ENCODE data around the gene JAZF1. TPM values are rescaled to one million over a fixed set of nuclear protein-coding genes. Genes with fewer than 3 reads are reported as not detected.

Gene JAZF1
- total RNA-seq, 4 donors from 2014 or later: 1.6 to 8.6 (median 5.3) TPM

DNA sequence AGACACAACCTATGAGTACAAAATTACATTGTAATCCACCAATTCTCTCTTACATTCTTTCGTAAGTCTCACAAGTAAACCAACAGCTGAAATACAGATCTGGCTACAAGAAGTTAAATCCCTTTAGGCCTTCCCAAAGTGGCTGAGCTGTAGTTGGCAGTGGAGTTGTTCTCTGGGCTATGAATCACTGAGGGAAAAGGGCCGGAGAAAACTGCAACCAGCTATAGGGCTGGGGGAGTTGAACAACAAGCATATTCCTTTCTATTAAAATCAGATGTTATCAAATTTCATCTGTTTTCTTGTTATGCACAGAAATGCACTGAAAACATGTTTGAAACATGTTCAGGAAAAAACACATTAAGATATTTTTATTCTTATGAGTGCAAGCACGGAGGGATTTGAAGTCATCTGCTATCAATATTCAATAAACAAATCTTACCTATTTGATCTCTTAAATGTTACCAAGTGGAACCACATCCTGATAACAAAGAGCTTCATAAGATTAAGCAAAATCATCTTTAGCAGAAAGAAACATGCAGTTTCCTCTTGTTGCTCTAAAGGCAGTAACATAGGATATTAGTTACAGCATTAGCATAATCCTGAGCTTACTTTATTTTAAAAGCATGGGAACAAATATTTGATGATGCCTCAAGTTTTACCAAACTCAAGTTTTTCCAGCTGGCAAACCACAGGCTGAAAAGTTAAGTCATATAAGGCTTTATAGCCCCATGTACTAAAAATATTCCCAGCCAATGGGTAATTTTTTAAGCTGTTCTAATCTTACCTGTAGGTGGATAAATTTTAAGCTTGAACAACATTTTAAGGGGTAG is 227.9 kb downstream of the JAZF1 start:
- peak in 1 of 2 donors; percentile 58 for ATAC-seq
- no peaks in the 10 kb centered on the region for H3K27me3 ChIP-seq
- no peak for TF ChIP-seq POLR2A (IDR thresholded peaks at IDR 0.05)
- TF ChIP-seq CTCF (IDR thresholded peaks at IDR 0.05 in 4 of 5, conservative IDR thresholded peaks at IDR 0.05 in 1 of 5): no peak
- H3K27ac ChIP-seq: no peak overlapping the region
- no peak for DNase-seq
- H3K4me1 ChIP-seq: no peaks in the 10 kb centered on the region
- H3K9me3 ChIP-seq: no peaks in the 10 kb centered on the region
- H3K36me3 ChIP-seq: no peaks in the 10 kb centered on the region
- intact Hi-C loops (cut with DNase I; ENCODE audit: low total_unique reads) (no loop called here), in situ Hi-C loops (cut with MboI; ENCODE audit: low sequenced_read_pairs in 4 of 4) (no loop called here)
- H3K4me3 ChIP-seq: no peak overlapping the region

- H3K4me1 ChIP-seq: peaks cover 9 to 17% of the 10 kb centered on the region in 2 donors
- no peaks in the 10 kb centered on the region for H3K27me3 ChIP-seq
- DNase-seq: no peak
- in situ Hi-C loops (cut with MboI; ENCODE audit: low sequenced_read_pairs in 4 of 4) (no loop called here), intact Hi-C loops (cut with DNase I; ENCODE audit: low total_unique reads) (no loop called here)
- H3K27ac ChIP-seq: no peak overlapping the region
- H3K9me3 ChIP-seq: no peaks in the 10 kb centered on the region
- no peak for TF ChIP-seq POLR2A (IDR thresholded peaks at IDR 0.05)
- no peak for TF ChIP-seq CTCF (IDR thresholded peaks at IDR 0.05 in 4 of 5, conservative IDR thresholded peaks at IDR 0.05 in 1 of 5)
- H3K36me3 ChIP-seq: no peaks in the 10 kb centered on the region
- H3K4me3 ChIP-seq: no peak overlapping the region
- no peak for ATAC-seq
Observed at GRCh38 chr7:27950123-27950522, 230.5 kb downstream of the JAZF1 start.

DNA sequence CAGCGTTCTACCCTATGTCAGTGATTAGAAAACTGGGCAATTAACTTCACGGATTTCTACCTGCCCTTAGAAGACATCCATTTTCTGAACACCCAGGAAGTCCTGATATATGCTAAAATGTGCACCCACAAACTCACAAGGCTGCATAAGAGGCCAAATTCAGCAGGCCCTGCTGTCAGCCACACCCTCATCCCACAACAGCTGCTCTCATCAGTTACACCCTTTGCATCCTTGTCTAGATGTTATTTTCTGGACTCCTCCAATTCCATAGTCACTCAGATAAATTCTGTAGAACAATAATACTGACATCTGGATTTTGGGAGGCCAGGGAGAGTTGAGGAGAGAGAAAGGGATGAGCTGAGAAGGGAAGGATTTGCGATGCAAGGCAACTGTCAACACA is 231.7 kb downstream of the JAZF1 start:
- no peak overlapping the region for H3K27ac ChIP-seq
- no peak for ATAC-seq
- no peaks in the 10 kb centered on the region for H3K36me3 ChIP-seq
- no peak for TF ChIP-seq POLR2A (IDR thresholded peaks at IDR 0.05)
- no peak for TF ChIP-seq CTCF (IDR thresholded peaks at IDR 0.05 in 4 of 5, conservative IDR thresholded peaks at IDR 0.05 in 1 of 5)
- H3K4me1 ChIP-seq: peaks cover 20 to 29% of the 10 kb centered on the region in 2 donors
- H3K27me3 ChIP-seq: no peaks in the 10 kb centered on the region
- no peak for DNase-seq
- H3K9me3 ChIP-seq: no peaks in the 10 kb centered on the region
- in situ Hi-C loops (cut with MboI; ENCODE audit: low sequenced_read_pairs in 4 of 4) (no loop called here), intact Hi-C loops (cut with DNase I; ENCODE audit: low total_unique reads) (no loop called here)
- H3K4me3 ChIP-seq: no peak overlapping the region

DNA sequence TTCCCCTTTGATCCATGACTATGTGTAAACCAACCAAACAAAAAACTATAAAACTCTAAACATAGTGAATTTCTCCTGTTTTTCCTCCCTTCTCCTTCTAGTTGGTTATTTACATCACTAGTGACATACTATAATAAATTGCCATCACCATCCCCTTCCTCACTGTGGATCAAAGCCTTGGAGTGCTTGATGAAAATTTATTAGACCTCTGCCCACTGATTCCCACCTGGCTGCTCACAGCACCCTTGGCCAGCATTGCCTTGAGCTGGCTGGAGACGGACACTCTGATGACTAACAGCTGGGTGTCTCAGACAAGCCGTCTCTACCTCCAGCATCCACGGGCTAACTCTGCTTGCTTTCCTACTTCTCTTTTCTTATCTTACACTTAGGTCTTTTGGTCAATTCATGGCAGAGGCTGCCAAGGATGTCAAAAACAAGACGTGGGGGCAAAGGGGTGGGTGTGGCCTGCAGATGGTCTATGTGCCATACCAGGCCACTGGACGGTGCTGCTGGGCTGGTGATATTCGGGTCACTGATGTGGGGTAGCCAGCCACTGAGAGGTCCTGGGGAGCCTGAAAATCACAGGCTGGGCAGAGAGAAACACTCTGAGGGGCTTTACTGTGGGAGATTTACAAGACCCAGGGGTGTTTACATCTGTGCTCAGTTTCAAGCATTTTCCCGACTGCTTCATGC is 232.9 kb downstream of the JAZF1 start:
- Histone ChIP-seq H3K27me3 (no peaks in the 10 kb centered on the region), H3K36me3 (no peaks in the 10 kb centered on the region), H3K4me3 (no peak overlapping the region), H3K9me3 (no peaks in the 10 kb centered on the region), H3K27ac (no peak overlapping the region), H3K4me1 (peaks cover 20 to 31% of the 10 kb centered on the region in 2 donors)
- in situ Hi-C loops (cut with MboI; ENCODE audit: low sequenced_read_pairs in 4 of 4): no loop called here
- DNase-seq (no peak), ATAC-seq (no peak)
- no peak for TF ChIP-seq CTCF (IDR thresholded peaks at IDR 0.05 in 4 of 5, conservative IDR thresholded peaks at IDR 0.05 in 1 of 5)
- TF ChIP-seq POLR2A (IDR thresholded peaks at IDR 0.05): no peak
- intact Hi-C loops (cut with DNase I; ENCODE audit: low total_unique reads): no loop called here
